ENCODE results near the gene RPS23.
"Not testable (repeated sequence)": the region's sequence is repeated elsewhere in the genome, so short reads cannot be mapped to it uniquely, and the experiment has no call there.

RPS23 gene

DNA sequence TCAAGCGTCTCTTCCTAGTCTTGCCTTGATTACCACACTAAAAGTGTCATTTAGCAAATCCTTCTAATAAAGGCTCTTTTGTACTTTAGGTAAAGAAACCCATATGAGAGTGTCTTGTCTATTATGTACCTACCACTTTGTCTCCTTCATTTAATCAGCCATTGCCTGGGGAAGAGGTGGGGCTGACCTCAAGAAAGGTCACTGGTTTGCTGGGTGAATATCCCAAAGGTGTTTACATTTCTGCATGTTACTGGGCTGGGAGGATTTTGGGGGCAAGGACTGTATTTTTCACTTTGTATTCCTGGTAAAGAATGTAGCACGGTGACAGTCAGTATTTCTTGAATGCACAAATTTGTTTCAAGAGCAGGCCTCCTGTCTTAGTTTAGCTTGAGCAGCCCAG is 11.9 kb upstream of the RPS23 start:
- DNase-seq (ENCODE audit: low read depth): no peak

DNA sequence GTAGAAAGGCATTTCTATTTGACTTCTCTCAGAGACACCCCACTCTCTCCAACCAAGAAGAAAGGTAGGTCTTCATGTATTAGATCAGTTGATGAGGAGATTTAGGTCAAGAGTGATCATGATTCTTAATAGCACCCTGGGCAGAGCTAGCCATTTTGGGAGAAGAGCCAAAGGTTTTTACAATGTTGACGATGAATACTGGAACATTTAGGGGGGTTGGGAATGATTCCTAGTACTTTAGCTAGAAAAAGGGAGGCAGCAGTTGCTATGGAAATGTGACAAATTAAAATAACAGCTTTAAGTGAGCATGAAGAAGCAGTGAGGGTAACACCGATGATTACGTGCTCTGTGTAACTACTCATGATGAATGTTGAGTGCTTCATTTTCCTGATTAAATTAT is 9.5 kb upstream of the RPS23 start:
- no peak for DNase-seq (ENCODE audit: low read depth)

DNA sequence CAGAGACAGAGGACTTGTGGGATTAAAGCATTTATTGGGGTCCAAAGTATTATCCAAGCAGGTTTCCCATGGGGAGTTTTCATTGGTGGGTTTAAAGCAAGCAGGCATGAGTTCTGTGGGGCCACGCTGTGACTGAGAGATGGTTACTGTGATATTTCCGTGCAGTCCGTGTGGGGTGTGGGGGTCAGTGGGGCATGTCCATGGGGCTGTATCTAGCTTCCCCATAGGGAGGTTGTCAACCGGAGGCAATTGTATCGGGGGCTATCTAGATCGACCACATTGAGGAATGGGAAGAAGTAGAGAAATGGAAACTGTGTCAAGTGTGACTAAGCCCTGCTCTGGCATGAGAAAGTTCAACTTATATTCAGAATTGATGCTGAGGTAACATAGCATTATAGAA is 7.1 kb upstream of the RPS23 start:
- no peak for DNase-seq (ENCODE audit: low read depth)

DNA sequence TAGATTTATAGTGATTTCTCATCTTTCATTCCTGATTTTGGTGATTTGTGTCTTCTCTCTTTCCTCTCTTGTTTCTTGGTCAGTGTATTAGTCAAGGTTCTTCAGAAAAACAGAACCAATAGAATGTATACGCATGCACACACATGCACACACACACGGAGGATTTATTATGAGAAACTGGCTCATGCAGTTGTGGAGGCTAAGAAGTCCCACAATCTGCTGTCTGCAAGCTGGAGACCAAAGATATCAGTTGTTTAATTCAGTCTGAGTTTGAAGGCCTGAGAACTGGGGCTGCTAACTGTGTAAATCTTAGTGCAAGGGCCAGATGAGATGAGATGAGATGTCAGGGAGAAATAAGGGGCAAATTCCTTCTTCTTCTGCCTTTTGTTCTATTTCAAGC is 5.7 kb upstream of the RPS23 start:
- DNase-seq (ENCODE audit: low read depth): no peak

DNA sequence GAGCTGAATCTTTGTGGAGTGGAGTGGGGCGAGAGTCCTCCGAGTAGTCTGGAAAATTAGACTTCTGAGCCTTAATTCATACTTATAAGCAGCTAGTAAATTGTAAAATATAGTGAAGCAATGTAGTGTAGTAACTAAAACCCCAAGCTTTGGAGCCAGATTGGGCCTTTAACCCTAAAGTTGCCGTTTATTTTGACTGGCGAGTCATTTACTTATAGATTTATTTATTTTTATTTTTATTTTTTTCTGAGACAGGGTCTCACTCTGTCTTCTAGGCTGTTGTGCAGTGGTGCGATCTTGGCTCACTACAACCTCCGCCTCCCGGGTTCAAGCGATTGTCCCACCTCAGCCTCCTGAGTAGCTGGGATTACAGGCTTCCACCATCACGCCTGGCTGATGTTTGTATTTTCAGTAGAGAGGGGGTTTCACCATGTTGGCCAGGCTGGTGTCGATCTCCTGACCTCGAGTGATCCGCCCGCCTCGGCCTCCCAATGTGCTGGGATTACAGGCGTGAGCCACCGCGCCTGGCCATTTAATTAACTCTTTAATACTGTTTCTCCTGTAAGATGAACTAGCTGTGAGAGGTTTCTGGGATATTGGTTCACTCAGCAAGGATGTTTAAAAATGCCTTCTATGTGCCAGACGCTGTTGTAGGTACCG is 687 bp upstream of the RPS23 start:
- no peak for DNase-seq (ENCODE audit: low read depth)

DNA sequence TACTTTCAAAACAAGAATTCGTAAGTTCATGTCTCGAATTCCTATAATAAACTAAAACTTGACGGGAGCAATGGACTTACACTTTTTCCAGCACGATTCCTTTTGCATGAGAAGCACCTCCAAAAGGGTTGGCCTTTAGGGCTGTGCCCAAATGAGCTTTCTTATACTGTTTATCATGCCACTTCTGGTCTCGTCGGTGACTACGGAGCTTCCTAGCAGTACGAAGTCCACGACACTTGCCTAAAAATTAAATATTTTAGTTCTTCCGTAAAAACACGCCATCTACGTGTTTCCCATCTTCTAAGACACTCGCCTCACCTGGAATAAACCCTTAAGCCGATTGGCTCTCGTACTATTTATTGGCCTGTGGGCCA is 554 bp downstream of the RPS23 start:
- peak; percentile 9 for DNase-seq (ENCODE audit: low read depth)

DNA sequence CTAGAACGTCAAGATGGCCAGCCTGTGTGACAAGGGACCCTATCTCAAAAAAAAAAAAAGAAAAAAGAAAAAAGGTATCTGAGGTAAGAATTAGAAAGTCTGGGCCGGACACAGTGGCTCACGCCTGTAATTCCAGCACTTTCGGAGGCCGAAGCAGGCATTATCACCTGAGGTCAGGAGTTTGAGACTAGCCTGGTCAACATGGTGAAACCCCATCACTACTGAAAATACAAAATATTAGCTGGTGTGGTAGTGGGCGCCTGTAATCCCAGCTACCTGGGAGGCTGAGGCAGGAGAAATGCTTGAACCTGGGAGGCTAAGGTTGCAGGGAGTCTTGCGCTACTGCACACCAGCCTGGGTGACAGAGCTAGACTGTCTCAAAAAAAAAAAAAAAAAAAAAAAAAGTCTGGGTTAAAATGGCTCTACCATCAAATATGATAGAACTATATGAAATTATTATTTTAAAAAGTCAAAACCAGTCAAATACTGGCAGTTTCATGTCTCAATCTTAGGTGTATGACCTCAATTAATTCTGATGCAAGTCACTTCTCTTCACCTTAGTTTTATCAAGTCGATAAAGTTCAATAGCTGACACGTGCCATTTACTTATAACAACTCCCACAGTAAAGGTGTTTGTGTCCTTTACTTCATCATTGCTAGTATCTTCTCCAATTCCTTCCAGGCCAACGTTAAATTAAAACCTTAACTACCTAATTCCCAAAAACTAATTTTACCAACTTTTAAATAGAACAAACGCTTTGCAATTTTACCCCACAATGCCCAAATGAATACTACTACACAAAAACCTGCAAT is 1.1 kb downstream of the RPS23 start:
- no peak for DNase-seq (ENCODE audit: low read depth)

DNA sequence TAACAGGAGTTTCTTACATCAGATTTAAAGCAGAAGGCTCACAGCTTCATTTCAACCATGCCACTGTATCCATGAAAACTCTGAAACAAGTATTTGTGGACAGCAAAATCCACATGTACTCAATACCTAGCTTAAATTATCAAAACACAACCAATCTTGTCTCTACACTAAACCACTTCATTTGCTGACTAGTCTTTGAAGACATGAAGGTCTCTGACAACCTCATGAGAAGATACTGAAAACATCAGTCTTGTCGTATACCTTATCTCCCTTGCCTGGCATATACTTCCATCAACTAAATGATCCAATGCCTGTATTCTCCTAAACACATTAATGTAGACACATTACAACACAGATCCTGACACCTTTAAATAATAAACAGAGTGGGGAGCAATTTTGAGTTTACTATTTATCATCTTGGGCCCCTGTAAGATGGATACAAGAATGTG is 2.9 kb downstream of the RPS23 start:
- no peak for DNase-seq (ENCODE audit: low read depth)

DNA sequence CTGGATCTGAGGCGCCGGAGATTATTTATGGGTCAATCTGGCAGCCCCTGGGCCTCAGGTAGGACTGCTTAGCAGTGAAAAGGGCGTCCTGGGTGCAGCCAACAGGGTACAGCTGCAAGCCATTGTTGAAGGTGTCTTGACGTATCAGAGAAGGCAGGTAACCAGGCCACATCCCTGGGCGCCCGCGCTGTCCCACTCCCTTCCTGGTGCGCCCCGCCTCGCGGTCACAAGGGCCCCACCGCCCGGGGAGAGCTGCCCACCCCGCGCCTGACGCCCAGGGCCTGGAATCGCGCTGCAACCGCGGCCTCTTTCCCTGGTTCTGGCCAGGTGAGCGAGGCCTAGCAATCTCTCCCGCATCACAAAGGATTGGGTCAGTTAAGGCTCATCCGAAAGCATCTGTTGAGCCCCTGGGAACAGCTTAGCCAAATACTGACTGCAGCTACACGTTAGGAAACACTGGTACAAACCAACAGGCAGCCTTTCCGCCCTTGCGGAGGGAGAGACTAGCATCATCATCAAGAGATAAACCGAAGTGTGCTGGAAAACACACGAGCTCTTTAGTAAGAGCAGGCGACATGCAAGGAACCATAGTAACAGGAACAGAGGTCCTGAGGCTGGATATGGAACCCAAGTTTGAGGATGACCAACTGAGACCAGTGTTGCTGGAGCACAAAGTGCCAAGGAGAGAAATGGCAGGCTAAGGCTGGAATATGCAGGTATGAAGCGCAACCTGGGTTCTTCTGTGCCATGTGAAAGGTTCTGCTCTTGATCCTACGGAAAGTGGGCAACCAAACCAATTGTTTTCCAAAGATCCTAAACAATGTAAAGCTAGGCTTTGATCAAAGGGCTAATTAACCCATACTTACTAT is 3.6 kb downstream of the RPS23 start:
- DNase-seq (ENCODE audit: low read depth): no peak

DNA sequence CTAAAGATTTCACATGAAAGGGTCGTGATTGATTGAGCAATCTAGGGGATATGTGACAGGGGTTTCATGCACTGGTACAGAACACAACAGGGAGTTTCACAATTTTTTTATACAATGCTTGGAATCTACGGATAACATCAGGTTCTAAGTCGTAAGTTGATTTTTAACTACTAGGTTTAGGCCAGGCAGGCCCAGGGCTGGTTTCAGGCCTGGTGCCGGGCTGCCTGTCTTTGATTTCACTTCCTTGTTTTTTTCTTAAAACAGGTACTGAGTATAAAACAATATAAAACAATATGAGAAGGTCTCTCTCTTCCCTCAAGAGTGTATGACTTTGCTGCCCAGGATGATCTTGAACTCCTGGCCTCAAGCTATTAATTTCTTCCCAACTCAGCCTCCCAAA is 4.7 kb downstream of the RPS23 start:
- not testable (repeated sequence) for DNase-seq (ENCODE audit: low read depth)

DNA sequence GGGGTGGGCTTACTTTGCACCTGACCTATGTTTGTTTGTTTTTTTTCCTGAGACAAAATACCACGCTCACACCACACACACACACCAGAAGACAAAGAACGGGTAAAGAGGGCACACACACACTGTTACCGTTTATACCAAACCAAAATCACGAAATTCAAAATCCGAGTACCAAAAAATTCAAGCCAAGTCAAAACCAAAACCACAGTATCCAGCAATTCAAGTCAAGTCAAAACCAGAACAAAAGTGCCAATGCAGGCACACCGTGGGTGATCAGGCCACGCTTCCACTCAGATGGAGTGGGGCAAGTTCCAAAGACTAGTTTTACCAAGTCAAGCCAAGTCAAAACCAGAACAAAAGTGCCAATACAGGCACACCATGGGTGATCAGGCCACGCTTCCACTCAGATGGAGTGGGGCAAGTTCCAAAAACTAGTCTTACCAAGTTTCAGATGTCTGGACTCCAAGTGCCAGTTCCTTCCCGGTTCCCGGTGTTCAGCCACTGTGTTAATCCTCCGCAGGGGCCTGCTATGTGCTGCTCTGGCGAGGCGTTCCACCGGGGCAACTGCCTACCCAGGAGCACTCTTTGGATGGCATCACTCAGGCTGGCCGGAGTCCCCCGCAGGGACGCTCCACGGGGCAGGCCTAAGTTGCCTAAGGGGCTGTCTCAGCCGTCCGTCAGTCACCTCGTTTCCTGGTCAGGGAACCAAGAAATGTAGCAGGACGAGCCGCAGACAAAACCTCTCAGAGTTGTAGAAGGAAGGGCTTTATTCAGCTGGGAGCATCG is 5.4 kb downstream of the RPS23 start:
- not testable (repeated sequence) for DNase-seq (ENCODE audit: low read depth)

DNA sequence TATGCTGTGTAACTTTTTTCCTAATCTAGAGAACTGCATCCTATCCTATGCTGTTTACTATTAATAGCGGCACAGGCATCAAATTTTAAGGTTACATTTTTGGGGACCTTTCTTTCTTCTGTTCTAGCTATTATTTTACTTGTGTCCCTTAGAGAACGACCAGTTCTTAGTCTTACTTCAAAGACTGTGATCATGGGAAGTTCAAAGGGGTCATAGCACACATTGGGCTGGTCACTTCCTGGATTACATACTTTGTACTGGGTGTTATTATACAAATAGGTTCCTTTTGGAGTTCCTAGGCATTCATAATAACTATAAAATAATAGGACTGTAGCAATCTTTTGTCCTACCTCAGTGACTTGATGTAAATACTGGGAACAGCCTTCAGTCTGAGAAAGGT is 8.8 kb downstream of the RPS23 start:
- DNase-seq (ENCODE audit: low read depth): not testable (repeated sequence)

DNA sequence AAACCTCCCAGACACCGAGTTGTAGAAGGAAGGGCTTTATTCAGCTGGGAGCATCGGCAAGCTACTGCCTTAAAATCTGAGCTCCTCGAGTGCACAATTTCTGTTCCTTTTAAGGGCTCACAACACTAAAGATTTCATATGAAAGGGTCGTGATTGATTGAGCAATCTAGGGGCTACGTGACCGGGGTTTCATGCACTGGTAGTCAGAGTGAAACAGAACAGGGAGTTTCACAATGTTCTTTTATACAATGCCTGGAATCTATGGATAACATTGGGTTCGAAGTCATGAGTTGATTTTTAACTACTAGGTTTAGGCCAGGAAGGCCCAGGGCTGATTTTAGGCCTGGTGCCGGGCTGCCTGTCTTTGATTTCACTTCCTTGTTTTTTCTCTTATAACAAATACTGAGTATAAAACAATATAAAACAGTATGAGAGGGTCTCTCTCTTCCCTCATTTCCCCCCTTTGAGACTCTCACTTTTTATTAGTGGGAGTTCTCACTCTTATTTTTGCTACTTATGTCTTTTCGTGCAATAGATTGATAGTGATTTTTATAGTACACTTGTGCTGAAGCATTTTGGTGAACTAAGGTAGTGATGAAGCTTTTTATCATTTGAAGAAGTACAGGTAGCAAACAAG is 10.7 kb downstream of the RPS23 start:
- DNase-seq (ENCODE audit: low read depth): not testable (repeated sequence)

DNA sequence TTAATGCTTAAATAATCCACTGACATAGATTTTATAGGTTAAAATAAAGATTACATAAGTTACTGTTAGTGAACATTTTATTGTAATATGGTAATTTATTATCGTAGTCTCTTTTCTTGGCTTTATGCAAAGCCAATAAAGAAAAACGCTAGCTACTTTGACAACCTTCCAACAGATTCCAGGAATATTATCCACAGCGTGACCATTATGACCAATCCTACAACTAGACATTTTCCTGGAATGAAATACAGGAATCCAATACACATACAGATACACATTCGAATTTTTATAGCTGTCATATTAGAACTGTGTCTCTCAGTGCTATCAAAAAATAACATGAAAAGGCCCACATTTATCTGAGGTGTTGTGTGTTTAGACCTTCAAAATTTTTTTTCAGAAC is 13.1 kb downstream of the RPS23 start:
- no peak for DNase-seq (ENCODE audit: low read depth)

DNA sequence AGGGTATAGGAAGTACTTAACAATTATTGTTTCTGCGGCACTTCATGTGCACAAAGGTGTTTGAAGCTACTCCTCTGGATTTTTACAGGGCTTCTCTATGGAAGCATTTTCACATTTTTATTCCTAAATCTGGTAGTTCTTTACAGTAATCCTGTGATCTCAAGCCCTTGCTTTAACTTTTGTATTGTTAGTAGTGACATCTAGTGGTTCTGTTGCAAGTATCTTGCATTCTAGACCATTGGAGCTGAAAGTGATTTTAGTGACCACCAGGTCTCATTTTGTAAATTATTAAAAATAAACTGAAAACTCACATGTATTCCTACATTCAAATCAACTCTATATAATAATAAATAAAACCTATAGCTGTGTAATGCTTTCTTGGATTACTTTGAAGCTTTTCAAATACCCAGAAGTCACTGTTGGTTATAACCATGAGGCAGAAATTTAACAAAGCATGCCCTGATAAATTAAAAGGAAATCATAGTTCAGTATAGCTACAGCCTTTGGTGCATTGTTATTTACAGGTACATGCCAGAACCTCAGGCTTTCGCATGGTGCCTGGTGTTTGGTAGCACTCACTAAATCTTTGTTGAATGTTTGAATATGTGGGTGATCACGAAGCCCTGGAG is 18.9 kb downstream of the RPS23 start:
- peak; percentile 42 for DNase-seq (ENCODE audit: low read depth)

DNA sequence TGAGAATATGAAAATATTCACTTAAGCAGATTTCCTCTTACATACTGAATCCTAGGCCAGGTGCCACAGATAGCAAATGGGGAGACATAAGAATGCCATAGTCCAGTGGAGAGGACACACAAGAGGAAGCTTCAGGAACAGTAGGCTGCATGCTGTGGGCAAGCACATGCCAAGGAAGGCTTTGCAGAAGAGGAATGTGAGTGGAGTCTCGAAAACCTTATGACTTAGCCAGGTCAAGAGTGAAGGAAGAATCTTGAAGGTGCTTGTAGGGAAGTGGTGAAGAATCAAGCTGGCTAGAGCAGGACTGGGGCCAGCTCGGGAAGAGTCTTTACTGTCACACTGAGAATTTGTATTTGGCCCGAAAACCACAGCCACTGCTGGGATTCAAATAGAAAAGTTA is 20.4 kb downstream of the RPS23 start:
- DNase-seq (ENCODE audit: low read depth): no peak

DNA sequence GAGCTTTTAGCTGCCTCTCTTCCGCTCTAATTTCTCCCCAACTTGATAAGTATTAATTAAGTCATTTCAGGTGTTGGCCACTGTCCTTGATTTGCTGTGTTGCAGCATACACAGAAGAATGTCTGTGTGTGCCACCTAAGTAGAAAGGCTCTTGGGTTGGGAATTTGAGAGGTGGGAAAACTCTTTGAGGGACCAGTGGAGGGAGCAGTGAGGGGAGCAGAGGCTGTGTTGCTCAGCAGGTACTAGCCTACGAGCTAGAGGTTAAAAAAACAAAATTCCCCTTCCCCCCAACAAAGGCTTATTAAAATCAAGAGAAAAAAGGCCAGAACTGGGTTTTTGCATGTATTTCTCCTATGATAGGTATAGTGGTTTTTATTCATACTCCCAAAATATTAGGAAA is 20.9 kb downstream of the RPS23 start:
- DNase-seq (ENCODE audit: low read depth): no peak

DNA sequence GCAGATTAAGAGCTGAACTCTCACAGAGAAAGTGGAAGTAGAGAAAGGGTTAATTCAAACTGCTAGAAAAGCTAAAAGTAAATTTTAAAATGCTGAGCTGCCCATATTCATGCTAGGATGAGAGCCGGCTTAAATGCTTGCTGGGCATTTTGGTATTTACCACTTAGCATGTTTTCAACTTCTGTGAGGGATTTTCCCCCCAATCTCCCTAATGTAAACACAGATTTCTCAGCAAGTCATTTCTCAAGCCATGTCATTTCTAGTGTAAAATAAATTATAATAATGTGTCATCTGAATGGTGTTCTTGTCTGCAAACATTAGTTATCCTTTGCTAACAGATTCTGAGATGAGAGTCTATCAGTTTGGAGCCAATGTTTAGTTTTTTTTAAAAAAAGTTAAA is 22.3 kb downstream of the RPS23 start:
- peak; percentile 18 for DNase-seq (ENCODE audit: low read depth)

DNA sequence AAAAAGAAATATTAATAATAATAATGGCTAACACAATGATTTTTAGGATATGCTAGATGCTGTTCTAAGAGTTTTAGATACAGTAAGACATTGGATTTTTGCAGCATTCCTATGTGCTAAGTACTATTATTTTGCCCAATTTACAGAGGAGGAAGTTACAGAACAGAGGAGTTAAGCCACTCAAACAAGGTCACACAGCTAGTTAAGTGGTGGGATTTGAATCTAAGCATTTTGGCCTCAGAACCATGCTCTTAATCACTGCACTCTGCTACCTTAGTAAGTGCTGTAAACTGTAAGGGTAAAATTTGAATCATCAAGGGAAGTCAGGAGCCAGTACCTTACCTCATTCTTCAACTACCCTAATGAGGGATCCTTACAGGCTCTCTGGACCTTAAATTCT is 25.4 kb downstream of the RPS23 start:
- no peak for DNase-seq (ENCODE audit: low read depth)

DNA sequence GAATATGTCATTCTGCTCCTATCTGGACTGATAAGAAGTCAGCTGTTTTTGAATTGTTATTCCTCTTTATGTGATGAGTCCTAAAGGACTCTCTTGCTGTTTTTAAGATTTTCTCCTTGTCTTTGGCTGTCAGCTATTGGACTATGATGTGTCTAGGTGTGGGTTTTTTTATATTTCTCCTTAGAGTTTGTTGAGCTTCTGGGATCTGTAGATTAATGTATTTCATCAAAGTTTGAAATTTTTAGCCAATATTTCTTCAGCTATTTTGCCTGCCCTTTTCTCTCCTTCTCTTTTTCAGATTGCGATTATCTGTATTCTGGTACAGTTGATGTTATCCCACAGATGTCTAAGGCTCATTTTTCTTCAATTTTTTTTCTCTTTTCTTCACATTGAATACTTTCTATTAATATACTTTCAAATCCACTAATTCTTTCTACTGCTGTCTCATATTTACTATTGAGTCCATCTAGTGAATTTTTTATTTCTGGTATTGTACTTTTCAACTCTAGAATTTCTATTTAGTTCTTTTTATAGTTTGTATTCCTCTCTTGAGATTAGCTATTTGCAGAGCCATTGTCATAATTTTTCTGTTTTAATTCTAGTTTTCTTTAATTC is 31.1 kb downstream of the RPS23 start:
- no peak for DNase-seq (ENCODE audit: low read depth)

All from iris pigment epithelial cell (primary cell).